ENCODE data around the gene TIMM22. TPM values are rescaled to one million over a fixed set of nuclear protein-coding genes. Genes with fewer than 3 reads are reported as not detected.
"Not testable (repeated sequence)": the region's sequence is repeated elsewhere in the genome, so short reads cannot be mapped to it uniquely, and the experiment has no call there.

TIMM22 gene
- total RNA-seq, 1 donor from 2014 or later, result 10.9 TPM

DNA sequence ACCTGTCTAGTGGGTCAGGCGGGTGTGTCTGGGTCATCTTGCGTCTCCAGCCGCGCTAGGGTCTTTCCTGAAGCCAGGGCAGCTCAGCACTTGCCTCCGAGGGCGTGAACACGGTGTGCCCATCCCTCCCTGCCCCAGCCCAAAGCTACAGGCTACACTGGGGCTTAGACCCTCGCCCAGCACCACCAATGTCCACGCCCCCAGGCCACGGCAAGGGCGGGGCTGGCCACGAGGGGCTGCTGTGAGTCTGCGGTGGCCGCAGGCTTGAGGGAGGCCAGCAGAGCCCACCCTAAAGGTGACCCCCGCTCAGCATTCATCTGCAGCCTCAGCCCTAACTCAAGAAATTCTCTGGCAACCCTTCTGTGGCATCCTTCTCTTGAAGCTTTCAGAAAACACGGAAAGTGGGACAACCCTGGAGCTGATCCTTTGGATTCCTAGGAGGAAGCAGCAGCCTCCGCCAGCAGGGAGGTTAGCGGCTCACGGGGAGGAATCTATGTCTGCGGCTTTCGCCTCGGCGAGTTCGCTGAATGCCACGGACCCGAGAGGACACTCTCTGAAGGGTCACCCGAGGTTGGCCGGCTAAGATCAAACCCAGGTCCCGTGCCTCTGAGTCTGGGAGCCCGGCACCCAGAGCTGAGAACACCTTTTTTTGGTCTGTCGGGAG is 41.7 kb downstream of the TIMM22 start:
- intact Hi-C loops (cut with micrococcal nuclease), result no loop called here

DNA sequence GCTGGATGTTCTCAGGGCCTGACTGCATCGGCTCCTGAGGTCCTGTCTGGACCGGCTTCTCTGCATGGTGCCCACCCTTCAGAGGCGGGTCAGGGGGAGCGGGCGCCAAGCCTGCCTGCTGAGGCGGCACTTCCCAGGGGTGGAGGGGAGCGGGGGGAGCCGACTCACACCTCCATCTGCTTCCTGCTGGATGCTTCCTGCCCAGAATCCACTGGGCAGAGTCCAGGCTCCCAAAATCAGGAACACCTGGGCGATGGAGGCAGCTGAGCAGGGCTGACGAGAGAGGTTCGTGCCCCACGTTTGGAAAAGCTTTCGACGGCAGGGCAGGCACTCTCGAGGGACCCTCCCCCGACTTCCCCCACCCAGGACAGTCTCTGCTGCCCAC is 42.2 kb downstream of the TIMM22 start:
- intact Hi-C loops (cut with micrococcal nuclease), result no loop called here

DNA sequence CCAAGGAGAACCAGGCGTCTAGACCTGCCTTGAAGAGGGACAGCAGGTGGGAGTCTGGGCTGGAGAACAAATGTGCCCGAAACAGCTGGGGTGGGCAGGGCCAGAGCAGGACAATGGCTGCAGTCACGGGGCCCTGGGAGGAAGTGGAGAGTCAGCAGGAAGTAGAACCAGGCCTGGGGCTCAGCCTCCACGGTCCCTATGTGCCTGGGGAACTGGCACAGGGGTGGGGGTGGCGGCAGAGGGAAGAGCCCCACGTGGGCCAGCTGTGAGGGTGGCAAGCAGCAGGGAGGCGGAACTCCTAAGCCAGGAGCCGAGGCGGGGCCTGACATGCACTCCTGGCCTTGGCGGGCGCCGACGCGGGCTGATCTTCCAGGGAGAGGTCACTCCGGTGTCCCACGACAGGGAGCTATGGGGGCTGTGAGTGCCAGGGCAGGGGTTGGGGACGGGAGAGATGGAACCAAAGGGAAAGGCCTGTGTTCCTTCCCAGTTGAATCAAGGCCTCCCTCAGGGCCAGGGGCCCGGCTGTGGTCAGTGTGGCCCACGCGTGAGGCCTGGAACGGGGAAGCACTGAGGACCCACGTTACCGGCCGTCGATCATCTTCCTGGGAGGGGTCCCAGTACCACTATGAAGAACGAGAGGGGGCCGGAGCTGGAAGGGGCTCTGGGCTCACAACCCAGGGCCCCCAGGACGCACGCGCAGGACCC is 42.7 kb downstream of the TIMM22 start:
- intact Hi-C loops (cut with micrococcal nuclease), result no loop called here

DNA sequence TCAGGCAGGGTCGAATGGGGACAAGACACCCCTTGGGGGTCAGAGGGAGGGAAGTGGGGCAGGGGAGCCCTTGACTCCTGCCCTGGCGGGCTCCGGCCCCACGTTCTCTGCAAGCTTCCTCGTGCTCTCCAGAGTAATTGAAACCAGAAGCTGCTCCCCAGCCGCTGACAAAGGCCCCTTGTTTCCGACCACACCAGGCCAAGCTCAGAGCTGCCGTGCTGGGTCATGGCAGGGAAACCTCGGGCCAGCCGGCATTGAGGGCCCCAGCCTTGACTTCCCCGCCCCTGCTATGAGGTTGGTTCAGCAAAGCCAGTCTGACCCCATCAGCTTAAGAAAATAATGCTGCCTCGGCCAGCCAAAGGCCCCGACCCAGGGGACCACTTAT is 43.3 kb downstream of the TIMM22 start:
- intact Hi-C loops (cut with micrococcal nuclease), result no loop called here

DNA sequence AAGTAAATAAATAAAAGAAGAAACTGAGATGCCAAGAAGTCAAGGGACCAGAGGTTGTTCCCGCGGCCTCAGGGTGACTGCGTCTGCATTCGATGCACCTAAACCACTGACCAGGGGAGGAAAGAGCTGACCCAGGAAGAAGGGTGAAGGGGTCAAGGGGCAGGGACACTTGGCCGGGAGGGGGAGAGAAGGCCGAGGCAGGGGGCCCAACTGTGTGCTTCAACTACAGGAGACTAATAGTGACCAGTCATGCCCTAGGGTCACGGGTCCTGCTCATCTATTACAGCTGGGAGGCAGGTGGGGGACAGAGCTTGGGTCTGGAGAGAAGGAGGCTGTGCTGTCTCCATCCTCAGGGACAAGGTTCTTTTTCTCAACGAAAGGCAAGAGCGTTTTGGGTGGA is 44.8 kb downstream of the TIMM22 start:
- intact Hi-C loops (cut with micrococcal nuclease), result no loop called here

DNA sequence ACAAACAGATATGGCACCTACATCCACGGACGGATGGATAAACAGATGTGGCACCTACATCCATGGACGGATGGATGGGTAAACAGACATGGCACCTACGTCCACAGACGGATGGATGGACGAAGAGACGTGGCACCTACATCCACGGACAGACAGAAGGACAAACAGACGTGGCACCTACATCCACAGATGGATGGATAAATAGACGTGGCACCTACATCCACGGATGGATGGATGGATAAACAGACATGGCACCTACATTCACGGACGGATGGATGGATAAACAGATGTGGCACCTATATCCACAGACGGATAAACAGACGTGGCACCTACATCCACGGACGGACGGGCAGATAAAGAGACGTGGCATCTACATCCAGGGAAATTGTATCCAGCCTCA is 45.6 kb downstream of the TIMM22 start:
- intact Hi-C loops (cut with micrococcal nuclease), result no loop called here

DNA sequence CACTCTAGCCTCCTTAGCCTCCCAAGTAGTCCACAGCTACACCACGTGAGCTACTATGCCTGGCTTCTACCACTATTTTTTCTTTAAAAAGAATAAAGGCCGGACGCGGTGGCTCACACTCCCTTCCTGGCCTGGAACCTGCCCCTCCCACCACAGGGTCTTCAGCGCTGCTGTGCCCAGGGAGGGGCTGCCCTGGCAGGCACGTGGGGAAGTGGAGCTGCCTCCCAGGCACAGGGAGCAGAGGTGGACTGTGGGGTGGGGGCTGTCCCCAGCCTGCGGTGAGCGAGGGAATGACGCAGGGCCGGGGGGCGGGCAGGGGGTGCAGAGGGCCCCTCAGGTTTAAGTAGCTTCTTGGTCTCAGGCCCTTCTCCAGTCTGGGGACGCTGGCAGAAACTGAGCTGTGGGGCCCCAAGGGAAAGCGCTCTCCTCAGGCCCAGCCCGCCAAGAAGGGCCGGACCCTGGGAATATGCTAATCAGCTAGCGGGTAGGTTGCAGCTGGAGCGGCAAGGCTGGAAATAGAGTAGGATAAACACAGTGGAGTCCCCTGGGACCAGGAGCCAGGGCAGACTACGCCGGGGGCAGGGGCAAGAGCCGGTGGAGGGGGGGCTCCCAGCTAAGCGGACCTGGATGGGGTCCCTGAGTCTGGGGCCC is 46.8 kb downstream of the TIMM22 start:
- intact Hi-C loops (cut with micrococcal nuclease), result no loop called here

DNA sequence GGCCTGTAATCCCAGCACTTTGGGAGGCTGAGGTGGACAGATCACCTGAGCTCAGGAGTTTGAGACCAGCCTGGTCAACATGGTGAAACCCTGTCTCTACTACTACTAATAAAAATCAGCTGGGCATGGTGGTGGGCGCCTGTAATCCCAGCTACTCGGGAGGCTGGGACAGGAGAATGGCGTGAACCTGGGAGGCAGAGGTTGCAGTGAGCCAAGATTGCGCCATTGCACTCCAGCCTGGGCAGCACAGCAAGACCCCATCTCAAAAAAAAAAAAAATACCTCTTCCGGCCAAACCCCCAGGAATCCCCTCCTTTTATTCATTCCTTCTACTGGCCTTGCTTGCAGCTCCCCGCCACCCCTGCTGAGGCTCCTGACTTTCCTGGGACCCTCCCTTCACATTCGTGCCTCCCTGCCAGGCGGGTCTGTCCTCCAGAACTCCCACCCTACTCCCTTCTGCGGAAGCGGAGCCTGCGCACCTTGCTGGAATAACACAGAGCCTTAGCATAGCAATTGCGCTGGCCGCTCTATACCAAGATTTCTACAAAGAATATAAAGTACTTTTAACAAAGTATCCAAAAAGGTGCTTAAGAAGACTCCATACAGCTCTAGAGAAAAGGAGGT is 47.6 kb downstream of the TIMM22 start:
- intact Hi-C loops (cut with micrococcal nuclease), result not testable (repeated sequence)

DNA sequence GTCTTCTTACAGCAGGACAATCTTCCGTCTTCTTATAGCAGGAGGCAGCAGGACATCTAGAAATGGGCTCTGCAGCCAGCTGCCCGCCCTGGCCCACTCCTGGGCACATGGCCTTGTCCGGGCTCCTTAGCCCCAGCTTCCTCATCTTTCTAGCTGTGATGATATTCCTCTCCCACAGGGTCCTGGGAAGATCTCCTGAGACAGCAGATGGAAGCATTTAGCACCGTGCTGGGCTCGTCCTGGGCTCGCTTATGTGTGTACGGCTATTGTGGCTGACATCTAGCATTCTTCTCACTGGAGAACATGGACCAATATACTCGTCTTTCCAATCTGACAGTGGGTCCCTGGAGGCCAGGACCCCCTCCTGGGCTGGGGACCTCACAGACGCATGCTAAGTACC is 48.5 kb downstream of the TIMM22 start:
- intact Hi-C loops (cut with micrococcal nuclease), result no loop called here

DNA sequence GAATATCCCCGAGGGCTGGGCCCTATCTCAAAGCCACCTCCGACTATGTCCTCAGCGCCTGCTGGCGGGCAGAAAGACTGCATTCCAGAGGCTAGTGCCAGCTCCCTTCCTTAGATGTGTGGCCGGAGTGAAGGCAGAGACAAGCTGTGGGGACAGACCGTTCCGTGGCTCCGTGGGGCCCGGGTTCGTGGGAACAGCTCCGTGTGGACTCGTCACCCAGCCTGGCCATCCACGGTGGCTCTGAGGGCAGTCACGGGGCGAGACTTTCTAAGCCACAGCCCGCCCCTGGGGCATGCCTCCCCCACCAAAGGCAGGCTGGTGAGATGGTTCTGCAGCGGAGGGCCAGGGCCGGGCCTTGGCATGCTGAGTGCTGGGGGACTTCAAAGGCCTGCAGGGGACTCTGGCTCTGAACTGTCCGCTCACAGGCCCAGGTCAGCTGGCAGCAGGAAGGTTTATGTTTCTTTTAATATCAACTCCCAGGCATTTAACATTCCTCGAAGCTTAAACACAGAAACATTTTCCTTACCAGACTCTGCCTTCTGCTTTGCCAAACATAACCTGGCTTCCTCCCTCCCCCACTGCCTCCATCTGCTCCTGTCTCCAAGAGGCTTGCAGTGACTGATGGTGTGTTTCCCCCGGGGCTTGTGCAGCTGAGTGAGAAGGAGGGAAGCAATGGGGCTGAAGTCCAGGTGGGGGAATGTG is 50.4 kb downstream of the TIMM22 start:
- intact Hi-C loops (cut with micrococcal nuclease), result no loop called here

DNA sequence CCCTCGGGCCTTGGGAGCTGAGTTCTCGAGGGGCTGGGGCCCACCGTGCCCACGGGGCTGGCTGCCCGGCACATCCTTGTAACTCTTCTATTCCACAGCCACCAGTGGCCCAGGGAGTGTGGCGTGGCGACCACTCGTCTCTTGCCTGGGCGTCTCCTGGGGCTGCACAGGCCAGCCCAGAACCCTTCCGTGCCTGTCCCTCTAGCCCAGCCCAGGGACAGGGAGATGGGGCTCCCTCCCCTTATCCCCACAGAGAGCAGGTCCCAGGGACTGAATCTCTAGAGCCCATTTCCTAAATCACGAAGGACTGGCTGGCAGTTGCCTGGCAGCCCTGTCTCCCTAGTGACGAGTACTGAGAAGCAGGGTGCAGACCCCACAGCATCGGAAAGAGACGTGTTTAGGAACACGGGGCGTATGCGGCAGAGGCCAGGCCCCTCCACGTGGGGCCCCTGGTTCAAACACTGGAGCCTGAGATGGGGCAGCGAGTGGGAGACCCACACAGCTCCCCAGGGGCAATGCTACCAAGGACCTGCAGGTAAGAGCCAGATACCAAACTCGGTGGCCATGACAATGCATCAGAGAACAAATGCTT is 51.0 kb downstream of the TIMM22 start:
- intact Hi-C loops (cut with micrococcal nuclease), result no loop called here

DNA sequence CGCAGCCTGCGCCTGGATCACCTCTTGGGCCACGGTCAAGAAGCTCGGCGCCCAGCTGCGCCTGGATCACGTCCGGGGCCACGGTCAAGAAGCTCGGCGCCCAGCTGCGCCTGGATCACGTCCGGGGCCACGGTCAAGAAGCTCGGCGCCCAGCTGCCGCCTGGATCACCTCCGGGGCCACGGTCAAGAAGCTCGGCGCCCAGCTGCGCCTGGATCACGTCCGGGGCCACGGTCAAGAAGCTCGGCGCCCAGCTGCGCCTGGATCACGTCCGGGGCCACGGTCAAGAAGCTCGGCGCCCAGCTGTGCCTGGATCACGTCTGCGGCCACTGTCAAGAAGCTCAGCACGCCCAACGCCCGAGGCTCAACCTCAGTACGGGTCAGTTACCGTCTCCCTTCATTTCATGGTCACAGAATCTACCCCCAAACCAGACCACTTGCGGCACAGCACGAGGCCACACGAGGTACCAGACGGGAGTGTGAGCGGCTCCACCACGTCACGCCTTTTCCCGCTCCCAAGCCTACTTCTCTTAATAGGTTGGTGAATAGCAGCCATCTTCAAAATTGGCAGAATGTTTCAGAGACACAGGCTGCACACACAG is 51.7 kb downstream of the TIMM22 start:
- intact Hi-C loops (cut with micrococcal nuclease), result not testable (repeated sequence)

DNA sequence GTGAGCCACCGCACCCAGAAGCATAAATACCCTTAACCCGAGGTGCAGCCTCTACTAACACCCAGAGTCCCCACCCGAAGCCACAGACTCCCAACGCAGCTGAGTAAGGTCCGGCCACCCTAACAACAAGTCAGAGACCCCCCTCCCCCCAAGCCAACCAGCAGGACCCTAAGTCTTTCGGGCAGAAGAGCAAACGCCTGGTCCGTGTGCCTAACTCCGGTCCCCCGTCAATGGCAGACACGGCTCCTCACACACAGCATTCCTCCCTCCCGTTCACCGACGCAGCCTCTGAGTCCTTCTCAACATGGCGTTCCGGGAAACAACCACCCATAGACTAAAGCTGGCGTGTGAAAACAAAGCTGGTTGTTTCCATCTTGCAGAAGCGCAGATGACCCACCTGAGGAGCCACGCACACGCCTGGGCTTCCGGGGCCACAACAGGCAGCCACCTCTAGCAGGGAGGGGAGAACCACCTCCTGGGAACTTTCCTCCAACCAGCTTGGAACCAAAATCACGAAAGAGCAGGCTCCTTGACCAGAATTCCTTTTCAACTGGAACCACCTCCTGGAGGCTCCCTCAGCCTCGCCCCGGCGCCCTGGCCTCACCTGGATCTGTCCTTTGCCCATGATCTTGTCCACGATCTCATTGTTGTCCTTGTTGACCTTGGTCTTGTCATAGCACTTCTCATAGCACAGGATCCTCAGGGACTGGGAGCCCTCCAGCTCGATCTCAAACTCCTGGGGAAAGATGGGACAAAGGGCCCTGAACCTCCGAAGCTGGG is 52.7 kb downstream of the TIMM22 start:
- intact Hi-C loops (cut with micrococcal nuclease), result no loop called here

DNA sequence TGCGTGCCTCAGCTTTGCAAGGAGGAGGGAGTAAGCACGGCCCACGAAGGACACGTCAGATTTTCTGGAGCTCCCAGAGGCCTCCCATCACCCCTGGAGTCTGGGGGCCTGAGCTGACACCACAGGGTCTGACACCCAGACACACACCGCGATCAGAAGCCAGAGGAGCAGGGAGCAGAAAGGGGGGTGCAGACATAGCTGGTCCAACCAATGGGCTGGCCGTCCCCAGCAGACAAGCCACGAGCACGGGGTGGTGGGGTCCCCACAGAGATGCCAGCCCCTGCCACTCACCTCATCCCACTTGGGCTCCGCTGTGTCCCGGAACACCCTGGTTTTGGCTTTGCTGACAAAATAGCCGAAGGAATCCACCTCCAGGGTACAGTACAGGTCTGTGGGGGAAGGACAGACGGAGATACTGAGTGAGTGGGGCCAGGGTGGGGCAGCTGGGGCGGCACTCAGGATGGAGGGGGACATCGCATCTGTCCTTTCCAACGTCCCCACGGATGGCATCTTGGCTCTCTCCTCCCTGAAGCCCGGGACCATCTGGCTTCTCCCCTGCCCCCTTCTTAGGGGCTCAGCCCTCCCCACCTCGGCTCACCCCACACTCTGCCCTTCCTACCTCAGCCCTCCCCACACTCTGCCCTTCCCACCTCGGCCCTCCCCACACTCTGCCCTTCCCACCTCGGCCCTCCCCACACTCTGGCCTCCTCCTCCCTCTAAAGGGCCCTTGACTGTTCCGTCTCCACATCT is 53.5 kb downstream of the TIMM22 start:
- intact Hi-C loops (cut with micrococcal nuclease), result no loop called here

DNA sequence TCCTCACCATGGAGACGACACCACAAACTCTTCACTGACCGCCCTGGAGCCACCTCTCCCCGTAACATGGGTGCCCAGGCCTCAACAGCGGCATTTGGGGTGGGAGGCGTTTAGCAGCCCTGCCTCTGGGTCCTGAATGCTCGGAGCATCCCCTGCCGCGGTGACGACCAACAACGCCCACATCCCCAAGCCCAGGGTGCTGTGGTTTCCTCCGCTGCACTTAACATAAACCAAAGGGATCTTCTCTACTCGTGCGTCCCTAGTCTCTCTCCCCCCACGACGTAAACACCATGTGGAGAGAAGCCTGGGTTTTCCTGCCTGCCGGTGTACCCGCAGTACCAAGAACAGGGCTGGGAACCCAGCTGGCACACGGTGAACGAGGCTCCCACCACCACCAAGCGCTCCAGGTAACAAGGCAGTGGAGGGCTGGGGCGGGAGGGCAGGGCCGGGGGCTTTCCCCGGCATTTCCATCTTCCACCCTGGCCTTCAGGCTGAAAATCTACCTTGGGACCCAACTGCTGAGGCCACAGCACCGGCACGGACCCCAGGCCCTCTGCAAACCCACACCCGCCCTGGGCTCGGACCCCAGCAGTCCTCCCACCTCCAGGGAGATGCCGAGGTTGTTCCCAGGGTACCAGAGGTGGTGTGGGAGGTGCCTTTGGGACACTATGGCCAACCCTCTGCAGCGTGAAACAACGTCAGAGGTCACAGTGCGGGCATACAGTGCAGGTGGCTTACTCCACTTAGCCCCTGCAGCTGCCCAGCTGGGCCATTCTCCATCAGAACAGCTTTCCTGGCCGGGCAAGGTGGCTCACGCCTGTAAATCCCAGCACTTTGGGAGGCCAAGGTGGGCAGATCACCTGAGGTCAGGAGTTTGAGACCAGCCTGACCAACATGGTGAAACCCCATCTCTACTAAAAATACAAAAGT is 54.3 kb downstream of the TIMM22 start:
- intact Hi-C loops (cut with micrococcal nuclease), result no loop called here

All from T-helper 2 cell treated with Interferon-gamma antibody and Interleukin-4, amounts not matched to agents 100 ng/mL and 5 ng/mL, for 36 hours (primary cell).